ENCODE results near the gene HCRTR1.

GRCh38 chr1:31626223-31627207 lies 9.0 kb downstream of the HCRTR1 start:
- TF ChIP-seq CTCF (IDR thresholded peaks at IDR 0.05) (no peak), POLR2A (IDR thresholded peaks at IDR 0.05) (no peak)
